HepG2 (cell line): ENCODE data around the gene ANKRD11. TPM values are rescaled to one million over a fixed set of nuclear protein-coding genes. Genes with fewer than 3 reads are reported as not detected.

Experiments
- ARID5B ChIP-seq: IDR thresholded peaks from 2 replicates; pipeline ENCODE4 v1.4.0; 2020; ENCODE audit warnings: mild to moderate bottlenecking, missing genetic modification reagents
- ATF7 ChIP-seq, 2 experiments: fragments of 450-650 bp in 1 of 2; sonication (generic) in 1 of 2; formaldehyde crosslinking in 1 of 2; IDR thresholded peaks; 2 replicates each; pipeline versions ENCODE4 v1.4.0 to v1.6.1; 2016 to 2020; ENCODE audit warnings: antibody characterized with exemption in 1 of 2, mild to moderate bottlenecking in 1 of 2, missing genetic modification reagents in 1 of 2
- ATM ChIP-seq: fragments of 450-650 bp; IDR thresholded peaks from 2 replicates; pipeline ENCODE4 v1.7.1; 2017; ENCODE audit warnings: mild to moderate bottlenecking, borderline replicate concordance
- HCFC1 ChIP-seq: fragments of 150-350 bp; IDR thresholded peaks from 2 replicates; pipeline ENCODE4 v1.6.1; 2014; ENCODE audit warnings: low read depth, low read length
- HDAC2 ChIP-seq: sonication (generic); formaldehyde crosslinking; IDR thresholded peaks from 2 replicates; pipeline ENCODE4 v1.4.0; 2020; ENCODE audit warnings: missing genetic modification reagents
- KAT7 ChIP-seq: IDR thresholded peaks from 2 replicates; pipeline ENCODE4 v1.6.1; 2018; ENCODE audit warnings: borderline replicate concordance, missing compliant biosample characterization
- KLF9 ChIP-seq: IDR thresholded peaks from 2 replicates; pipeline ENCODE4 v1.6.1; 2016; ENCODE audit warnings: low read depth
- NCOA1 ChIP-seq: sonication (generic); formaldehyde crosslinking; IDR thresholded peaks from 2 replicates; pipeline ENCODE4 v1.9.0; 2021; ENCODE audit warnings: missing genetic modification reagents
- PHF21A ChIP-seq: sonication (generic); formaldehyde crosslinking; IDR thresholded peaks from 2 replicates; pipeline ENCODE4 v1.5.0; 2020; ENCODE audit warnings: mild to moderate bottlenecking, missing genetic modification reagents
- SCMH1 ChIP-seq: sonication (generic); formaldehyde crosslinking; IDR thresholded peaks from 2 replicates; pipeline ENCODE4 v1.9.0; 2021; ENCODE audit warnings: missing genetic modification reagents, mild to moderate bottlenecking, borderline replicate concordance
- SP2 ChIP-seq: sonication (generic); formaldehyde crosslinking; IDR thresholded peaks from 2 replicates; pipeline ENCODE4 v1.5.1; 2020; ENCODE audit warnings: mild to moderate bottlenecking, missing genetic modification reagents
- TBX2 ChIP-seq: sonication (generic); formaldehyde crosslinking; IDR thresholded peaks from 2 replicates; pipeline ENCODE4 v1.5.0; 2020; ENCODE audit warnings: missing genetic modification reagents, mild to moderate bottlenecking, borderline replicate concordance
- TFAP4 ChIP-seq: sonication (generic); IDR thresholded peaks from 2 replicates; pipeline ENCODE4 v1.6.1; 2016; ENCODE audit warnings: low read depth, borderline replicate concordance
- TFE3 ChIP-seq: IDR thresholded peaks from 2 replicates; pipeline ENCODE4 v1.6.1; 2016
- ZBTB3 ChIP-seq: sonication (generic); formaldehyde crosslinking; IDR thresholded peaks from 2 replicates; pipeline ENCODE4 v1.4.0; 2020; ENCODE audit warnings: low read depth, mild to moderate bottlenecking, moderate library complexity, missing genetic modification reagents, borderline replicate concordance
- ZFY ChIP-seq: sonication (generic); formaldehyde crosslinking; IDR thresholded peaks from 2 replicates; pipeline ENCODE4 v1.4.0; 2020; ENCODE audit warnings: missing genetic modification reagents
- ZNF143 ChIP-seq: sonication (generic); formaldehyde crosslinking; IDR thresholded peaks from 2 replicates; pipeline ENCODE4 v1.4.0; 2020; ENCODE audit warnings: missing genetic modification reagents
- ZNF362 ChIP-seq: sonication (generic); formaldehyde crosslinking; IDR thresholded peaks from 2 replicates; pipeline ENCODE4 v1.4.0; 2020; ENCODE audit warnings: missing genetic modification reagents, mild to moderate bottlenecking, borderline replicate concordance
- ZNF510 ChIP-seq: sonication (generic); formaldehyde crosslinking; IDR thresholded peaks from 2 replicates; pipeline ENCODE4 v1.4.0; 2020; ENCODE audit warnings: low read depth, mild to moderate bottlenecking, missing genetic modification reagents
- ZNF543 ChIP-seq: sonication (generic); formaldehyde crosslinking; IDR thresholded peaks from 2 replicates; pipeline ENCODE4 v1.4.0; 2020; ENCODE audit warnings: mild to moderate bottlenecking, missing genetic modification reagents
- ZNF597 ChIP-seq: sonication (generic); formaldehyde crosslinking; IDR thresholded peaks from 2 replicates; pipeline ENCODE4 v1.5.0; 2020; ENCODE audit warnings: missing genetic modification reagents
- ZNF614 ChIP-seq: IDR thresholded peaks from 2 replicates; pipeline ENCODE4 v1.6.1; 2018; ENCODE audit warnings: missing biosample characterization, missing genetic modification reagents, inconsistent platforms, borderline replicate concordance
- polyA plus RNA-seq, 8 experiments: library from polyadenylated mRNA; depleted of rRNA in 3 of 8; stranded (reverse) in 7 of 8; unstranded in 1 of 8; fragments of >200 nt; fragmentation: Illumina TruSeq in 4 of 8; extraction: Trizol in 4 of 8; gene quantifications; 2 replicates each; pipeline versions ENCODE4 v1.2.1 to v1.2.3, GENCODE V29; 2011 to 2016; ENCODE audit warnings: low read depth in 4 of 8, missing spikeins in 1 of 8, mixed read lengths in 1 of 8; ENCODE audit not compliant: insufficient read depth in 1 of 8
- total RNA-seq, 5 experiments: library from RNA; depleted of rRNA; stranded (reverse); fragments of >200 nt; fragmentation: Illumina TruSeq; extraction: Trizol; gene quantifications; 2 replicates each; pipeline ENCODE4 v1.2.3, GENCODE V29; 2016; ENCODE audit warnings: low read depth in 1 of 5

ANKRD11 gene
- total and polyA plus RNA-seq, 2 of the 13 experiments (the other 11 are each of a cell fraction or from before 2014, with no cell fraction given), result 21.4 to 38.4 TPM

GRCh38 chr16:89376812-89377452, 113.4 kb downstream of the ANKRD11 start (continued):
- peak; percentile 29; the same call in 1 of the 2 replicates for TF ChIP-seq ARID5B (CRISPR knock-in tag)
- no peak for TF ChIP-seq ZNF510 (CRISPR knock-in tag)
- no peak for TF ChIP-seq ATF7 (IDR thresholded peaks at IDR 0.05)
- TF ChIP-seq ATF7 (CRISPR knock-in tag; IDR thresholded peaks at IDR 0.05), result no peak
- TF ChIP-seq HCFC1, result no peak
- TF ChIP-seq PHF21A, result 0 out of 2 replicates have a peak, but pooled peaks have one; percentile 26
- peak; percentile 43; the same call in 1 of the 2 replicates for TF ChIP-seq TBX2 (CRISPR knock-in tag)
- no peak for TF ChIP-seq ZNF143 (CRISPR knock-in tag)
- TF ChIP-seq ZNF597 (CRISPR knock-in tag), result no peak
- TF ChIP-seq TFE3, result 0 out of 2 replicates have a peak, but pooled peaks have one; percentile 24
- TF ChIP-seq SCMH1 (CRISPR knock-in tag), result no peak
- no peak for TF ChIP-seq KAT7 (CRISPR knock-in tag)
- no peak for TF ChIP-seq ATM
- TF ChIP-seq ZFY, result no peak
- TF ChIP-seq ZNF614 (CRISPR knock-in tag), result 0 out of 2 replicates have a peak, but pooled peaks have one; percentile 35
- TF ChIP-seq KLF9 (CRISPR knock-in tag), result no peak
- TF ChIP-seq ZNF362 (CRISPR knock-in tag), result no peak
- TF ChIP-seq TFAP4, result peak; percentile 16; the same call in 1 of the 2 replicates
- no peak for TF ChIP-seq ZBTB3 (CRISPR knock-in tag)
- no peak for TF ChIP-seq SP2
- TF ChIP-seq HDAC2 (CRISPR knock-in tag), result 0 out of 2 replicates have a peak, but pooled peaks have one; percentile 22
- no peak for TF ChIP-seq NCOA1
- no peak for TF ChIP-seq ZNF543 (CRISPR knock-in tag)
